ENCODE data around the gene CAPN15. TPM values are rescaled to one million over a fixed set of nuclear protein-coding genes. Genes with fewer than 3 reads are reported as not detected.

CAPN15 gene
- total and polyA plus RNA-seq, 9 of the 15 experiments (the other 6 are each of a cell fraction or from before 2014, with no cell fraction given): 0.62 to 111 (median 14.2) TPM

DNA sequence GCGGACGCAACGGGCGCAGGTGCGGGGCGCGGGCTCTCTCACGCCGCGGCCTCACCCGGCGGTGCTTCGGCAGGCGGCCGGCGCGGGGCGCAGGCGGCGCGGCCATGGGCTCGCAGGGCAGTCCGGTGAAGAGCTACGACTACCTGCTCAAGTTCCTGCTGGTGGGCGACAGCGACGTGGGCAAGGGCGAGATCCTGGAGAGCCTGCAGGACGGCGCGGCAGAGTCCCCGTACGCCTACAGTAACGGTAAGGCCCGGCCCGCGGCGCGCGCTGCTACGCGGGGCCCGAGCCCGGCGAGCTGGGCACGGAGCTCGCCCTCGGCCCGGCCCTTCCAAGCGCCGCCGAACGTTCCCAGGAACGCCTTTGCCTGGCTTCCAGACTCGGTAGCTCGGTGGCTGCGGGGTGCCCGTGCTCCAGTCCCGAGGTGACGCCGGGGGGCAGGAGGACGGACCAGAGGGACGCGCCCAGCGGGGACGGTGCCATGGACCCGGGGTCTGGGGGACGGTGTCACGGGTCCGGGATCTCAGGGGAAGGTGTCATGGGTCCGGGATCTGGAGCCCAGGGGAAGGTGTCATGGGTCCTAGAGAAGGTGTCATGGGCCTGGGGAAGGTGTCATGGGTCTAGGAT, 62.8 kb downstream of the CAPN15 start (continued):
- TF ChIP-seq, protein P1, sequence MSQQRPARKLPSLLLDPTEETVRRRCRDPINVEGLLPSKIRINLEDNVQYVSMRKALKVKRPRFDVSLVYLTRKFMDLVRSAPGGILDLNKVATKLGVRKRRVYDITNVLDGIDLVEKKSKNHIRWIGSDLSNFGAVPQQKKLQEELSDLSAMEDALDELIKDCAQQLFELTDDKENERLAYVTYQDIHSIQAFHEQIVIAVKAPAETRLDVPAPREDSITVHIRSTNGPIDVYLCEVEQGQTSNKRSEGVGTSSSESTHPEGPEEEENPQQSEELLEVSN (IDR thresholded peaks at IDR 0.05; ENCODE audit: borderline replicate concordance in 1 of 2, extremely low read depth in 1 of 2, insufficient read depth in 1 of 2, insufficient read length in 1 of 2, low read depth in 1 of 2, low read length in 1 of 2, poor library complexity in 1 of 2, severe bottlenecking in 1 of 2): peak in 1 of 2 experiments; percentile 24
- TF ChIP-seq, protein P2, sequence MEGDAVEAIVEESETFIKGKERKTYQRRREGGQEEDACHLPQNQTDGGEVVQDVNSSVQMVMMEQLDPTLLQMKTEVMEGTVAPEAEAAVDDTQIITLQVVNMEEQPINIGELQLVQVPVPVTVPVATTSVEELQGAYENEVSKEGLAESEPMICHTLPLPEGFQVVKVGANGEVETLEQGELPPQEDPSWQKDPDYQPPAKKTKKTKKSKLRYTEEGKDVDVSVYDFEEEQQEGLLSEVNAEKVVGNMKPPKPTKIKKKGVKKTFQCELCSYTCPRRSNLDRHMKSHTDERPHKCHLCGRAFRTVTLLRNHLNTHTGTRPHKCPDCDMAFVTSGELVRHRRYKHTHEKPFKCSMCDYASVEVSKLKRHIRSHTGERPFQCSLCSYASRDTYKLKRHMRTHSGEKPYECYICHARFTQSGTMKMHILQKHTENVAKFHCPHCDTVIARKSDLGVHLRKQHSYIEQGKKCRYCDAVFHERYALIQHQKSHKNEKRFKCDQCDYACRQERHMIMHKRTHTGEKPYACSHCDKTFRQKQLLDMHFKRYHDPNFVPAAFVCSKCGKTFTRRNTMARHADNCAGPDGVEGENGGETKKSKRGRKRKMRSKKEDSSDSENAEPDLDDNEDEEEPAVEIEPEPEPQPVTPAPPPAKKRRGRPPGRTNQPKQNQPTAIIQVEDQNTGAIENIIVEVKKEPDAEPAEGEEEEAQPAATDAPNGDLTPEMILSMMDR (IDR thresholded peaks at IDR 0.05 in 2 of 3, conservative IDR thresholded peaks at IDR 0.05 in 1 of 3; ENCODE audit: insufficient read depth in 2 of 3, low read depth in 1 of 3, low read length in 3 of 3): peak in 2 of 3 experiments; percentile 12 to 47; a peak in 2 of 6 replicates
- no peak for TF ChIP-seq ZNF766 (CRISPR knock-in tag; conservative IDR thresholded peaks at IDR 0.05)
- TF ChIP-seq, protein P3, sequence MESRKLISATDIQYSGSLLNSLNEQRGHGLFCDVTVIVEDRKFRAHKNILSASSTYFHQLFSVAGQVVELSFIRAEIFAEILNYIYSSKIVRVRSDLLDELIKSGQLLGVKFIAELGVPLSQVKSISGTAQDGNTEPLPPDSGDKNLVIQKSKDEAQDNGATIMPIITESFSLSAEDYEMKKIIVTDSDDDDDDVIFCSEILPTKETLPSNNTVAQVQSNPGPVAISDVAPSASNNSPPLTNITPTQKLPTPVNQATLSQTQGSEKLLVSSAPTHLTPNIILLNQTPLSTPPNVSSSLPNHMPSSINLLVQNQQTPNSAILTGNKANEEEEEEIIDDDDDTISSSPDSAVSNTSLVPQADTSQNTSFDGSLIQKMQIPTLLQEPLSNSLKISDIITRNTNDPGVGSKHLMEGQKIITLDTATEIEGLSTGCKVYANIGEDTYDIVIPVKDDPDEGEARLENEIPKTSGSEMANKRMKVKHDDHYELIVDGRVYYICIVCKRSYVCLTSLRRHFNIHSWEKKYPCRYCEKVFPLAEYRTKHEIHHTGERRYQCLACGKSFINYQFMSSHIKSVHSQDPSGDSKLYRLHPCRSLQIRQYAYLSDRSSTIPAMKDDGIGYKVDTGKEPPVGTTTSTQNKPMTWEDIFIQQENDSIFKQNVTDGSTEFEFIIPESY (CRISPR knock-in tag; IDR thresholded peaks at IDR 0.05): 0 out of 2 replicates have a peak, but pooled peaks have one; percentile 19
- TF ChIP-seq, protein P4, sequence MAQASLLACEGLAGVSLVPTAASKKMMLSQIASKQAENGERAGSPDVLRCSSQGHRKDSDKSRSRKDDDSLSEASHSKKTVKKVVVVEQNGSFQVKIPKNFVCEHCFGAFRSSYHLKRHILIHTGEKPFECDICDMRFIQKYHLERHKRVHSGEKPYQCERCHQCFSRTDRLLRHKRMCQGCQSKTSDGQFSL (CRISPR knock-in tag; IDR thresholded peaks at IDR 0.05): no peak
- TF ChIP-seq, protein P4 (tag; IDR thresholded peaks at IDR 0.05): no peak
- no peak for TF ChIP-seq PCBP2 (IDR thresholded peaks at IDR 0.05; ENCODE audit: low read depth, low read length, poor library complexity, severe bottlenecking)
- TF ChIP-seq HSF4 (CRISPR knock-in tag; IDR thresholded peaks at IDR 0.05; ENCODE audit: borderline replicate concordance): no peak
- peak; percentile 48; the same call in 1 of the 2 replicates for TF ChIP-seq TGIF2 (CRISPR knock-in tag; IDR thresholded peaks at IDR 0.05)
- TF ChIP-seq, protein P5, sequence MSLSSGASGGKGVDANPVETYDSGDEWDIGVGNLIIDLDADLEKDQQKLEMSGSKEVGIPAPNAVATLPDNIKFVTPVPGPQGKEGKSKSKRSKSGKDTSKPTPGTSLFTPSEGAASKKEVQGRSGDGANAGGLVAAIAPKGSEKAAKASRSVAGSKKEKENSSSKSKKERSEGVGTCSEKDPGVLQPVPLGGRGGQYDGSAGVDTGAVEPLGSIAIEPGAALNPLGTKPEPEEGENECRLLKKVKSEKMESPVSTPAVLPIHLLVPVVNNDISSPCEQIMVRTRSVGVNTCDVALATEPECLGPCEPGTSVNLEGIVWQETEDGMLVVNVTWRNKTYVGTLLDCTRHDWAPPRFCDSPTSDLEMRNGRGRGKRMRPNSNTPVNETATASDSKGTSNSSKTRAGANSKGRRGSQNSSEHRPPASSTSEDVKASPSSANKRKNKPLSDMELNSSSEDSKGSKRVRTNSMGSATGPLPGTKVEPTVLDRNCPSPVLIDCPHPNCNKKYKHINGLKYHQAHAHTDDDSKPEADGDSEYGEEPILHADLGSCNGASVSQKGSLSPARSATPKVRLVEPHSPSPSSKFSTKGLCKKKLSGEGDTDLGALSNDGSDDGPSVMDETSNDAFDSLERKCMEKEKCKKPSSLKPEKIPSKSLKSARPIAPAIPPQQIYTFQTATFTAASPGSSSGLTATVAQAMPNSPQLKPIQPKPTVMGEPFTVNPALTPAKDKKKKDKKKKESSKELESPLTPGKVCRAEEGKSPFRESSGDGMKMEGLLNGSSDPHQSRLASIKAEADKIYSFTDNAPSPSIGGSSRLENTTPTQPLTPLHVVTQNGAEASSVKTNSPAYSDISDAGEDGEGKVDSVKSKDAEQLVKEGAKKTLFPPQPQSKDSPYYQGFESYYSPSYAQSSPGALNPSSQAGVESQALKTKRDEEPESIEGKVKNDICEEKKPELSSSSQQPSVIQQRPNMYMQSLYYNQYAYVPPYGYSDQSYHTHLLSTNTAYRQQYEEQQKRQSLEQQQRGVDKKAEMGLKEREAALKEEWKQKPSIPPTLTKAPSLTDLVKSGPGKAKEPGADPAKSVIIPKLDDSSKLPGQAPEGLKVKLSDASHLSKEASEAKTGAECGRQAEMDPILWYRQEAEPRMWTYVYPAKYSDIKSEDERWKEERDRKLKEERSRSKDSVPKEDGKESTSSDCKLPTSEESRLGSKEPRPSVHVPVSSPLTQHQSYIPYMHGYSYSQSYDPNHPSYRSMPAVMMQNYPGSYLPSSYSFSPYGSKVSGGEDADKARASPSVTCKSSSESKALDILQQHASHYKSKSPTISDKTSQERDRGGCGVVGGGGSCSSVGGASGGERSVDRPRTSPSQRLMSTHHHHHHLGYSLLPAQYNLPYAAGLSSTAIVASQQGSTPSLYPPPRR (CRISPR knock-in tag; IDR thresholded peaks at IDR 0.05; ENCODE audit: borderline replicate concordance): no peak
- TF ChIP-seq GATA2 (CRISPR knock-in tag; IDR thresholded peaks at IDR 0.05): no peak
- TF ChIP-seq ZNF174 (CRISPR knock-in tag; IDR thresholded peaks at IDR 0.05): no peak
- TF ChIP-seq BRCA1 (IDR thresholded peaks at IDR 0.05): no peak
- TF ChIP-seq BRCA1 (CRISPR knock-in tag; IDR thresholded peaks at IDR 0.05): 0 out of 2 replicates have a peak, but pooled peaks have one; percentile 58

Measured in K562 (cell line).